NCI-H1092 (cell line): ENCODE measurements around the gene SNCAIP.
"Not testable (repeated sequence)": the region's sequence is repeated elsewhere in the genome, so short reads cannot be mapped to it uniquely, and the experiment has no call there.

Source experiments
- DNase-seq: peaks from one replicate; lab custom pipeline; 2025; lab: John Stamatoyannopoulos, UW

SNCAIP gene

DNA sequence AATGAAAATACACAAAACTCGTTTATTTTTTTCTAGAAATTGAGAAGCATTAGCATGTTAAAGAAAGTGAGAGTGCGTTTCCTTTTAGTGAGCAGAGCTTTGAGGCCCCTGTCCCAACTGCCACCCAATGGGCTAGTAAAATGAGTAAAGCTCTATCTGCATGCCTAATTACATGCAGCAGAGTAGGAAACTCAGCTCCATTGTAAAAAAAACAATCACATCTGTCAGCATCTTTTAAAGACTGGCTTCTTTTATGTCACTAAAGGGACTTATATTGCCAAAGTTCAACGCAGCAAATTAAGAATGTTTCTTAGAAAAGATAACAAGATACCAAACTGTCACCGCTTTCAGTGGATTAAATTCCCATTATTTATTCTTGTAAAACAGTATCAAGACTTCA, 154.0 kb downstream of the SNCAIP start:
- DNase-seq = no peak

DNA sequence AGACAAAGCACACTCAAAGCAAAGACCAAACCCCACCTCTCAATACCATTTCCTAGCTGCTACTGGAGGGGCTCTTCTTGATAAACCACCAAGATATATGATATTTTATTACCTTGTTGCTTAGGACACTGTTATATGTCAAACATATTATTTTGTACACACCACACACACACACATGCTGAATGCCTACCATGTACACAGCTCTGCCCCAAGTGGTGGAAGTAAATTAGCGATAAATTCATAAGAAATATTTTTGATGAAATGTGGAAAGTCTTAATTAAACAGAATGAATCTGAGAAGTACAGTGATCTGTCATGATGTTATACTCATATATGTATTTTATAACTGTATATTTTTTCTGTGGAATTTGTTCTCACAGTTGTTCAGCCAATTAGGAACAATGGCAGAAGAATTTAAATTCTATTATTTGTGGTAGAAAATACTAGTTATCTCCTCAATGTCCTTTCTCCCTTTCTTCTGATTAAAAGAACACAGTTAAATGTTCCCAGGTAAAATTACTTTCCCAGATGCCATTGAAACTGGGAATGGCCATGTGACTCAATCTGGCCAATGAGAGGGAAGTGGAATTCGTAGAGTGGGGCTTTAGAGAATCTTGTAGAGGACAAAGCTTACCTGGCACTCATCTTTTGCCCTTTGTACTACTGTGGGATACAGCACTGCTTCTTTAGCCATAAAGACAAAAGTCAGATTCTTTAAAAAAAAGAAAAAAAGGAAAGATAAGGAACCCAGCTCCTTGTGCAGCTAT, 156.5 kb downstream of the SNCAIP start:
- no peak for DNase-seq

DNA sequence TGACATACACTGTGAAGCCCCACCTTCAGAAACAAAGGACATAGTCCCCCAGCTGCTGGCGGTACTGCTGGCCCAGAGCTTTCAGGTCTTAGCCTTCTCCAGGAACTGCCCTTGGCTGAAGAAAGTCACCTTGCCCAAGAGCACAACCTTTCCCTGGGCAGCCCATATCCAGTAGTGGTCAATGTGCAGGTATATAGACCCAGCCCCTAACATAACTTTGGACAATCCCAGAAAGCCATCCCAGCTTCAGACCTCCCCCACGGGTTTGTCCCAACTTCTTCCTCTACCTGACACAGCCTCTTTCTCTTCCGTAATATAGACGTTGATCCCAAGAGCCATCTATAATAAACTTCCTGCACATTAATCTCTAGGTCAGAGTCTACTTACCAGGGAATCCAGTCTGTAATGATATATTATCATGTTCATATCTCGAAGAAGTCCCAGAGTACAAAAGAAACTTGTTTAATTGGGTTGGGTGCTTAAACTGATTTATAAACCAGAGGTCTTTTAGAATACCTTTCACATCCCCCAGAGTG, 157.4 kb downstream of the SNCAIP start:
- no peak for DNase-seq

DNA sequence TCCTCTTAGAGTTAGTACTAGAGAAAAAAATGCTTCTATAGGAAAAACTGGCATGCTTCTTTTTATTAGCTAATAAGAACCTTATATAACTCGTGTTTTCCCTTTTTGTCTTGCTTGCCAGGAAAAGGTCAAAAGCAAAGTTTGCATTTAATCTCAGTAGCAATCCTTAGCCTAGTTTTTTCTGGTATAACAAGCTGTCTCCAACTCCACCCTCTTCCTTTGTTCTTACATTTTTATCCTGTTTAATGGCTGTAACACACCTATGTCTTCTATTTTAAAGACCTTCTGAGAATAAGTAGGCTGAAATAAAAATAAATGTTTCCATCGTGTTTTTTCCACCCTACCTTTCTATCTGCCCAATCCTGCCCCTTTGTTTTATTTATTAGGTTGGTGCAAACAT, 158.3 kb downstream of the SNCAIP start:
- DNase-seq = no peak

DNA sequence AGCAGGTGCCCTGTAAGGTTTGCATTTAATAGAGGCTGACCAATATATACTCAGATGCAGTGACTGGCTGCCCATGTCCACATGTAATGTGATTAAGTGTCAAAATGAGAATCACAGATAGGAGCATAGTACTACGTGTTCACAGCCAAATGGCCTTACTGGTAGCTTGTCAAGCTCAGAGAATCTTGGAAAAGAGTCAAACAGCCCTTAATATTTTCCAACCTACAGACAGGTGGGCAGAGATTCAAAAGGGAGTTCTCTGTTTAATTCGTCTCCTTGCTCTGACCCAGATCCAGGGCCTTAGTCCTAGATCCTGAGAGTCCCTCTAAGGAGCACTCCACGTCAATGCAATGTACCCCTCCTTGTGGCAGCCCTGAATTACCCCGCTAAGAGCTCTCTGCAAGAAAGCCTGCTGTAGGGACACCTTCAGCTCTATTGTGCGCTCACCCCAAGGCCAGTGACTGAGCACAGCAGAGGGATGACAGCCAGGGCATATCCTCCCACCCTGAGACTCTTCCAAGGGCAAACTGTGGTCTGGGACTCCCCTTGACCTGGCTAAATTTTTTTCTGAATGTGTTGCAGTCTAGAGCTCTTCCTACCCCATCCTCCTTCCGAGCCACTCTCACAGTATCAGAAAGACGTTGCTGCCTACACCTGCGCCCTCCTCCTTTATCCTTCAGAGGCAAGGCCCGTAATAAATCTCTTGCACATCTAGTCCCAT, 159.2 kb downstream of the SNCAIP start:
- no peak for DNase-seq

DNA sequence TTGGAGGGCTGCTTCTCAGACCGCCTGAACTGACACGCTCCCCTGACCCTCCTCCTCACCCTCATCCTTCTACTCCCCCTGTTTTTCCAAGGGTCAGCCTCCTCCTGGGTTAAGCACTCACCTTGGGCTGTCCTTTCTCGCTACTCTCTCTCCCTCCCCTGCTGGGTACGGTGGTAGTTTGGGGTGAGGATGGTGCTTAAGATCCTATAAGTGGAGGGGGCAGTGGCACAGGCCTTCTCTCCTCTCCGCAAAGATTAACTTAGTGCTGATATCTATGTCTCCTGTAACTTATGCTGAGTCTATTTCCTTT, 159.7 kb downstream of the SNCAIP start:
- no peak for DNase-seq

DNA sequence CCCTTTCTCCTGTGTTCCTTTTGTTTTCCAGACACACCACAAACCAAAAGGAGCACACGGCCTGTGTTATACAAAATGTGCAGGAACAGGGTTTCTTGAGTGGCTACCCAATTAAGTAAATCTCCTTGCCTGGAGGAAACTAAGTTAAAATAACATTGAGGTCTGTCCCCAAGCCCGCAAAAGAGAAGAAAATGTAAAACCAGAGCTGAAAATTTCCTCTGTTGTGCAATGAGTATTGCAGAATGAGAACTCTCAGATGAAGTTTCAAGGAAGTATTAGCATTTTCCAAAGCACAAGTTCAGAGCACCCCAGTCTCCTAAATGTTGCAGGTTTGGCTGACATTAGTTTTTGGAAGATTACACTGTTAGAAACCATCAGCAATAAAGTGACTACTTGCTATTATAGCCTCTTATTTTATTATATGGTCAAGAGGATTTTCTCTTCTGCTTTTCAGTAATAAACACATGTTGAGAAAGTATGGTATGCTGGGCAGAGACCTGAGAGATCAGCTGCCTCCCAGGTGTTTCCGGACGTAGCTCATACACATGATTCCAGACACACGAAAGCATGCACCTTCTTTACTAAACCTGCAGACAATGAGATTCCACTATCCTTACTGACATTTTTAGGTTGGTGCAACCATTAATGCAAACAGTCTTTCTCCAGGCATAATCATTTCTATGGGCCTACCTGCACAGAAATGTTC, 161.3 kb downstream of the SNCAIP start:
- no peak for DNase-seq

DNA sequence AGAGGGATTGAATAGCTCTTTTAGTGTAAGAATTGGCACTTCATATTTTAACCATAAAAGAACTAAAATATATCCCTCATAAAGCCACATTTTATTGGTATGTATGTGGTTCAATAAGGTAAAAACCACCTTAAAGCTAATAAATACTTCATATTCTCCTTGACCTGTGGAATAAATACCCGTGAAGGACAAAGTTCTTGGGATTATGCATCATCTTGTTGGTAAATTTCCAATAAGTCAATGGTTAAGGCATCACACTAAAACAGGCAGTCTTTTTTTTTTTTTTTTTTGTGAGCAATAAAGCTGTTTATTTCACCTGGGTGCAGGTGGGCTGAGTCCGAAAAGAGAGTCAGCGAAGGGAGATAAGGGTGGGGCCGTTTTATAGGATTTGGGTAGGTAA, 161.9 kb downstream of the SNCAIP start:
- no peak for DNase-seq

DNA sequence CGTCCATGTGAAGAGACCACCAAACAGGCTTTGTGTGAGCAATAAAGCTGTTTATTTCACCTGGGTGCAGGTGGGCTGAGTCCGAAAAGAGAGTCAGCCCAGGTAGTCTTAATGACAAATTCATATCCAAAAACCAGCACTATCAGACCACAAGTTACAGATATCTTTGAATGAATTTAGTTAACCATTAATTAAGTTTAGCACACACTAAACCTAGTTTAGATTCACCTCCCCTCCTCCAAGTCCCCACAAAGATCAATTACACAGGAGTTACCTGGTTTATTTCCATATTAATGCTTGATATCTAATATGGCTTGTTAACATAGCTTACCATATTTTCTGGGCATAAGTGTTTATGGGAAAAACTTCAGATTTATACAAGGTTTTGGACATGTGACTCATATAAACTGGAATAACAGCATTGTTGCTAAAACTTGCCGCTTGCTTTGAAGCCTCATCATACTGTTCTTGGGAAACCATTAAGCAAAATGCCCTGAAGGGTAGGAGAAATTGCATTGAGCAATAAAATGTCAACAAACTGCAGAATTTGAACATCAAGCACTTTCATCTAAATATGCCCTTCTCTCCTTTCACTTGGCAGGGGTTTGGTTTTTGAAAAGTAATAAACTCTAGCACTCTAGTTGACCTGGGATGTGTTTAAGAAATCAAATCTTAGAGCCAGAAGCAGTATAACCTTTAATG, 166.9 kb downstream of the SNCAIP start:
- no peak for DNase-seq

DNA sequence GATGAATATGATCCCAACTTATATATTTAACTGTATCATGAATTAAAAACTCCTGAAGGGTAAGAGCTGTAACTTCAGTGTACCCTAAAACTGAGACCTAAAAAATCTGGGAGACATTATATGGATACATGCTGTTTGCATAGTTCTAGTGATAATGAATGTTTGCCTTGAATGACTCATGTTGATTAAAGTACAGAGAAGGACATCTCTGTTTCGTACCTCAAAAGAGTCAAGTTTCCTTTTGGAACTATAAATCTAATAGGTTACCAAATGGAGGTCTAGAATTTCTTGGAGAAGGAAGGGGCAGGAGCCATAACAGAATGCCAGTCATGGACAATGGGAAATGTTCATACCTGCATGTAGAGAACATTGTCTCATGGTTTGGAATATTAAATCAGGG, 168.1 kb downstream of the SNCAIP start:
- no peak for DNase-seq

DNA sequence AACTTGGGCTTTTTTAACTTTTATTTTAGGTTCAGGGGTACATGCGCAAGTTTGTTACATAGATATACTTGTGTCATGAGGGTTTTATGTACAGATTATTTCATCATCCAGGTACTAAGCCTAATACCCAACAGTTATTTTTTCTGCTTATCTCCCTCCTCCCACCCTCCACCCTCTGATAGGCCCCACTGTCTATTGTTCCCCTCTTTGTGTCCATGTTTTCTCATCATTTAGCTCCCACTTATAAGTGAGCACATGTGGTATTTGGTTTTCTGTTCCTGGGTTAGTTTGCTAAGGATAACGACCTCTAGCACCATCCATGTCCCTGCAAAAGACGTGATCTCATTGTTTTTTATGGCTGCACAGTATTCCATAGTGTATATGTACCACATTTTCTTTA, 172.1 kb downstream of the SNCAIP start:
- DNase-seq = no peak

DNA sequence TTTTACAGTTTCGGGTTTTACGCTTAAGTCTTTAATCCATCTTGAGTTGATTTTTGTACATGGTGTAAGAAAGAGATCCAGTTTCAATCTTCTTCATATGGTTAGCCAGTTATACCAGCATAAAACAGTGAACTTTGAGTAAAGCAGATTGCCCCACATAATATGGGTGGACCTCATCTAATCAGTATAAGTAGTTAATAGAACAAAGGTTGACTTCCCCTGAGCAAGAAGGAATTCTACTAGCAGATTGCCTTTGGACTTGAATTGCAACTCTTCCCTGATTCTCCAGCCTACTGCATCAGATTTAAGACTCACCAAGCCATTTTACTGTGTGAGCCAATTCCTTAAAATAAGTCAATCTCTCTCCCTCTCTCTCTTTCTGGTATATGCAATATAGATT, 173.2 kb downstream of the SNCAIP start:
- DNase-seq = no peak

DNA sequence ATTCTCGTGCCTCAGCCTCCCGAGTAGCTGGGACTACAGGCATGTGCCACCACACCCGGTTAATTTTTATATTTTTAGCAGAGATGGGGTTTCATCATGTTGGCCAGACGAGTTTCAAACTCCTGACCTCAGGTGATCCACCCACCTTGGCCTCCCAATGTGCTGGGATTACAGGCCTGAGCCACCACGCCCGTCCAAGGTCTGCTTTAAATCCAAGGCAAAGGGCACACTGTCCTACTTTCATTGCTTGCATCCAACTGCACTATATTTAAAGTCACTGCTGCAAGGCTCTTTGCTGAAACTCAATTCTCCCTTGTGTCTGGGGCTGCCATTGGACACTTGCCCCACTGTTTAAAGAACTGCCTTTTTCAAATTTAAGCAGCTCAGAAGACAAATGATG, 174.6 kb downstream of the SNCAIP start:
- DNase-seq = not testable (repeated sequence)

DNA sequence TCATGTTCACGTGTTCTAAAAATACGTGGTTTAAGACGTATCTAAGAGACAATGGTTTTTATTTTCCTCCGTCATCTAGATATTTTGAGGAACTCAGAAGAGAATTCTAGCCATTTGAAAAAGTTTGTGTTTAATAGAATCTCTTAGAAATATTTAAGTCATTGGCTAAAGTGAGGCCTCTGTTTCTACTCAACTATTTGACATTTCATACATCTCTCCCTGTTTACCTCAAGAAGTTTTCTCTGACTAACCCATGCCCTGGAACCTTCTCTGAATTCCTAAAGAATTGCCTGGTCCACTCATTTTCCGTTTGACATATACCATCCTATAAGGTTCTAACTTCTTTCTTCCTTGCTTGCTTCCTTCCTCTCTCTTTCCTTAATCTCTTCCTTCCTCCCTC, 178.7 kb downstream of the SNCAIP start:
- no peak for DNase-seq

DNA sequence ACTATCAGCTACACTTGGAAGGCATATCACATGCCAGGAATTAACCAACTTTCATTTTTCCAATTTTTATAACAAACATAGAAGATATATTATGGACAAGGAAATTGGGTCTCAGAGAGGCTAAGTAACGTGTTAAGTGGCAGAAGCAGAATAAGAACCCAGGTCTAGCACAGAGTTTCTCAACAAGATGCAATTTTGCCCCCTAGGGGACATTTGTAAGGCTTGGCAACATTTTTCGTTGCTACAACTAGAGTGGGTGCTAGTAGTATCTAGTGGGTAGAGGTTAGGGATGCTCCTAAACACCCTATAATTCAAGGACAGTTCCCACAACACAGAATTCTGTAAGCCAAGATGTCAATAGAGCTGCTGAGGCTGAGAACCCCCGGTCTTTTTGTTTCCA, 180.6 kb downstream of the SNCAIP start:
- no peak for DNase-seq

DNA sequence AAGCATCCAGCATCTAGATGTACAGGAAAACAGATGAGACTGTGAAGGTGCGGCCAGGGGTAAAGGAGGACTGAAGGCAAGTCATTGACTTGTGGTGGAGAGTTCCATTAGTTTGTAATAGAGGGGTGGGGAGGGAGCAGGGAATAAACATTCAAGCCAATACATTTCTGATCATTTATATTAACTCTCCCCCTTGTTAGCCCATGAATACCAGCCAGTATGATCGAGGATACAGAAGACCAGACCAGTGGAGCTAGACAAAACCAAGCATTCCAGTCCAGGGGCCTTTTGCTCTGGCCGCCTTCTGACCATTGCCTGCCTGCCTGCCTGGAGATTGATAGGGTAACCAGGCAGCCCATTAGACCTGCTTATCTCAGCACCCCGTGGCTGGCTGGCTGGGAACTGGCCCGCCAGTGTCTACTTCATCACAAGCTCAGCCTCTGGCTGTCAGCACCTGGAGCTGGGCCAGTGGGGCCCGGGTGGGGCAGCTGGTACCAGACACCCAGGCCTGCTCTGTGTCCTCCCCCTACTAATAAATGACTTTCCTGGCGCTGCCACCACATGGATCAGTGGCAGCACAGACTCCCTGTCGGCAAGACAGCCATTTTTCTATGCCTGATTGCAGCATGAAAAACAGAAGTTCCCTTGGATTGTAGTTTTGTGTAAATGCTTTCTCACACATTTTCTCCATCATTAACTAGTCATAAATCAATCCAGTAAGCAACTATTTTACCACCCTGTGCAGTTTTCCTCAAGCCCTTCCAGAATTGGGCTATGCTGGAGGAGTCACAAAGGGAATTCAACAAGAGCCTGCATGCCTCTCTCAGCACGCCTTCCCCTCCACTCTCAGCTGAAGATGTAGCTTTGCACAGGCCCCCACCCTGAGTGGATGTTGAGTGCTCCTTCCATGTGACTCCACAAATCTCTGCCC, 181.3 kb downstream of the SNCAIP start:
- DNase-seq = no peak

DNA sequence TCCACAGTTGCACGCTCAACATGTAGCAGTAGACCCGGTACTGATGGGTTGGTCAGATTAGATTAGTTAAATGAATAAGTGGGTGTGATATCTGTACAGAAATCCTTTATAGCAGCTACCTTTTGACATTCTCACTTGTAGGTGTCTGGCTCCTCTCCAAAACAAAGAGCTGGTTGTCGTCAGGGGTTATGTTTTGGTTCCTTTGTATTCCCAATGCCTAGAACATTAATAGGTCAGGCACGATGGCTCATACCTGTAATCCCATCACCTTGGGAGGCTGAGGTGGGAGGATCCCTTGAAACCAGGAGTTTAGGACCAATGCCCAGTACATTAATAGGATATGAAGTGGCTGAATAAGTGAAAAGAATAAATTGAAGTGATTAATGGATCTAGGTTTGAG, 182.1 kb downstream of the SNCAIP start:
- DNase-seq = no peak

DNA sequence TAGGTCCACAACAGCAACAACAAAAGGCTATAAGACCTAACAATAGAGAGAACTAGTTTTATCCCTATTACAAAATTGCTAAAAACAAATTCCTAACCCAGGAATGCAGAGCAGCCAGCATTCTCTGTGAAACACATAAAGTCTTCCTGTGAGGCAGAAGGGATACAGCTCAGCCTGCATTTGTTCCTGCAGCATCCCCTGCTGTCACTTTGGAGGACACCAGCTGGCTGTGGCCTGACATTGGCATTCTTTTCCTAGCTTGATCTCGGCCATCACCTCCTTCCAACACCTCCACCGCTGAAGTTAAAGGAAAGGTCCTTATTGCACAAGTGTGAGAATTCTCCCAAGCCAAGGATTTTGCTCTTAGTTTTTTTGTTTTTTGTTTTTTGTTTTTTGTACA, 186.1 kb downstream of the SNCAIP start:
- no peak for DNase-seq

DNA sequence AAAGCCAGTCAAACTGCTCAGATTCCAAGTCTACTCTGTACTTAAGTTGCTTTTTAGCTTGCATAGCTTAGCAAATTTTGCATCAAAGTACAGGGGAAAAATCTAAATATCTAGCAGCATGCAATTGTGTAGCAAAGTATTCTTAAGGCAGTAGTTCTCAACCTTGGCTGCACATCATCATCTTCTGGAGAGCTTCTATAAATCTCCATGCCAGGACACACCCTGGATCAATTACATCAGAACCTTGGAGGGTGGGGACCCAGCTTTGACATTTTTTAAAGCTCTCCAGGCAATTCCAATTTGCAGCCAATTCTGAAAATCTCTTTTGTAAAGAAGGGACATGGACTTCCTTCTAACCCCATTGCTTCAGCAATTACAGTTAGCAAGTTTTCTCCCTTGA, 187.5 kb downstream of the SNCAIP start:
- no peak for DNase-seq

DNA sequence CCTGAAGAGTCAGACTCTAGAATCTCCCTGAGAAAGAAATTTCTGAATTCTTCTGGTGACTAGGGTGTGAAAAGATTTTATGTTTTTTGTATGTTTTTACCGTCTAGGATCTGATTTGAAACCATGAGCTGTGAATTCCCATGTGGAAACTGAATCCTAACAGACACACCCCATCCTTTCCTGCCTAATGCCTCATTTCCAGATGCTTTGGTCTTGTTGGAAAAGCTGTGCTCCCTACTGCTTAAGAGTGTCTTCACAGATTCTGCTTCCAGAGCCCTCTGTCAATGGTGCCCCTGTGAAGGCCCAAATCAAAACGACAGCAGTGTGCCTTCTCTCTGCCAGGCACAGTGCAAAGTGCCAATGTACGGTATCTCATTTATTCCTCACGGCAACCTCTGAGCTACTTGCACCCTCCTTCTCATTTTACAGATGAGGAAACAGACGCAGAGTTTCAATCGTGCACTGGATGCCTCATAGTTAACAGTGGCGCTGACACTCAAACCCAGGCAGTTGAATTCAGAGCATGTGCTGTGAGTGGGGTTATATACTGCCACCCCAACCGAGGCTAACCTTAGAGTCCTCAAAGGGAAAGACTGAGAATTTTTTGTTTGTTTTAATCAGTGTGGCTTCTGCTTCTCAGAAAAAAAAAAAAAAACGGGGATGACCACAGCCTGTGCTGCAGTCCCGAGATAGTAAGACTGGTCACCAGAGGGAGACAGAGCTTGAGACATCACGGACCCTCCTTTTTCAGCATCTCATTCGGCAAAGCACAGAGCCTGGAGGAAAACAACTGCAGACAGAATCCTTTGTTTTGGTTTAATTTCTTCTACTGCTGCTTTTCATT, 188.4 kb downstream of the SNCAIP start:
- DNase-seq = no peak

DNA sequence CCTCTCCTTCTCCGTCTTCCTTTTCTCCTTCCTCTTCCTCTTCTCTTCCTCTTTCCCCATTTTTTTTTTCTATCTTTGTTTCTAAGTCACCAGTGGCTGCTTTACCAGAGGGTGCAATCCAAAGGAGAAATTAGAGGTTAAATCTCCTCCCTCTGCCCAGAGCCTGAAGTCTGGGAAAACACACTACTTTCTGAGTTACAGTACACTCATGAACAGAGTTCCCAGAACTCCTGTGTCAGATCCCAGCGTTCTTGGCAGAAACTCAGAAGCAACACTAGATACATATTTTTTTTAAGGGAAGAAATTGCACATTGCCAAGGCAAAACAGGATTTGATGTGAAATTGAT, 189.0 kb downstream of the SNCAIP start:
- no peak for DNase-seq
